Astrocyte of the cerebellum (primary cell): Measurements from ENCODE around the gene STAT4.

Source experiments
- DNase-seq: peaks from one replicate; pipeline ENCODE4 v3.0.0-alpha.2; 2011; ENCODE audit warnings: low read depth
- H3K4me3 ChIP-seq: 2 replicates; pipeline ENCODE4 v1.5.1; 2011; ENCODE audit warnings: mild to moderate bottlenecking, low read depth, low read length, moderate library complexity
- in situ Hi-C: cut with HindIII; loops from 2 replicates; pipeline ENCODE4 v1.10.0; 2017; ENCODE audit warnings: low sequenced_read_pairs
- TF ChIP-seq, protein P1 (sequence below): IDR thresholded peaks from 2 replicates; pipeline ENCODE4 v1.5.1; 2012; ENCODE audit warnings: low read length, low read depth, moderate library complexity, mild to moderate bottlenecking; ENCODE audit errors: missing control alignments

STAT4 gene

DNA sequence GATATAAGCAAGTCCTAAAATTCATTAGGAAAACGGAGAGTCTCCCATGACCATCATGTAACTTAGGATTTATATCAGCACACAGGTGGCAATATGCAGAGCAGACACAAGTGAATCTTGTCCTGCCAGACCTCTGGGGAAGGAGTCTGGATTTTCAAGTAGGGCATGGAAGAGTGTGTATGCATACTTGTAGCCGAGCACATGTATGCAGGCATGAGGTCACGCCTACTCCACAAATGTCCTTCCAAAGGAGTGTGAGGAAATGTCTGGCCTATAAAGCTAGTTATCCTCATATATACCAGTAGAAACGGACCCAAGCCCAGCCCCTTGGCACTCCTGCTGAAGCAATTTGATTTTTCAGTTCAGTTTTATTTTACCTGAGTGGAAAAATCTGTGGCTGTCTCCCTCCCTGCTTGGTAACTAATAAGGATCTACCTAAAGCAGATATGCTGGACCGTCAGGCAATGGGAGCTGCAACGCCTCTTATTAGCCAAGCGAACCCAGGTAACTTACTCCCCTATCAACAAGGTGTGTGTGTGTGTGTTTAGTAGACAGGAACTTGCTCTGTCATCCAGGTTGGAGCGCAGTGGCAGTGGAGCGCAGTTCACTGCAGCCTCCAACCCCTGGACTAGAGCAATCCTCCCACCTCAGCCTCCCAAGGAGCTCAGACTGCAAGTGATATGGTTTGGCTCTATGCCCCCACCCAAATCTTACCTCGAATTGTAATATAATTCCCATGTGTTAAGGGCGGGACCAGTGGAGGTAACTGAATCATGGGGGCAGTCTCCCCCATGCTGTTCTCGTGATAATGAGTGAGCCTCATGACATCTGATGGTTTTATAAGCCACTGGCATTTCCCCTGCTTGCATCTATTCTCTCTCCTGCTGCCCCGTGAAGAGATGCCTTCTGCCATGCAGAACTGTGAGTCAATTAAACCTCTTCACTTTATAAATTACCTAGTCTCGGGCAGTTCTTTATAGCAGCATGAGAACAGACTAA lies 139.6 kb downstream of the STAT4 start:
- DNase-seq: no peak
- in situ Hi-C loops: no loop called here
- H3K4me3 ChIP-seq: no peak overlapping the region
- TF ChIP-seq, protein P1, sequence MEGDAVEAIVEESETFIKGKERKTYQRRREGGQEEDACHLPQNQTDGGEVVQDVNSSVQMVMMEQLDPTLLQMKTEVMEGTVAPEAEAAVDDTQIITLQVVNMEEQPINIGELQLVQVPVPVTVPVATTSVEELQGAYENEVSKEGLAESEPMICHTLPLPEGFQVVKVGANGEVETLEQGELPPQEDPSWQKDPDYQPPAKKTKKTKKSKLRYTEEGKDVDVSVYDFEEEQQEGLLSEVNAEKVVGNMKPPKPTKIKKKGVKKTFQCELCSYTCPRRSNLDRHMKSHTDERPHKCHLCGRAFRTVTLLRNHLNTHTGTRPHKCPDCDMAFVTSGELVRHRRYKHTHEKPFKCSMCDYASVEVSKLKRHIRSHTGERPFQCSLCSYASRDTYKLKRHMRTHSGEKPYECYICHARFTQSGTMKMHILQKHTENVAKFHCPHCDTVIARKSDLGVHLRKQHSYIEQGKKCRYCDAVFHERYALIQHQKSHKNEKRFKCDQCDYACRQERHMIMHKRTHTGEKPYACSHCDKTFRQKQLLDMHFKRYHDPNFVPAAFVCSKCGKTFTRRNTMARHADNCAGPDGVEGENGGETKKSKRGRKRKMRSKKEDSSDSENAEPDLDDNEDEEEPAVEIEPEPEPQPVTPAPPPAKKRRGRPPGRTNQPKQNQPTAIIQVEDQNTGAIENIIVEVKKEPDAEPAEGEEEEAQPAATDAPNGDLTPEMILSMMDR: no peak

DNA sequence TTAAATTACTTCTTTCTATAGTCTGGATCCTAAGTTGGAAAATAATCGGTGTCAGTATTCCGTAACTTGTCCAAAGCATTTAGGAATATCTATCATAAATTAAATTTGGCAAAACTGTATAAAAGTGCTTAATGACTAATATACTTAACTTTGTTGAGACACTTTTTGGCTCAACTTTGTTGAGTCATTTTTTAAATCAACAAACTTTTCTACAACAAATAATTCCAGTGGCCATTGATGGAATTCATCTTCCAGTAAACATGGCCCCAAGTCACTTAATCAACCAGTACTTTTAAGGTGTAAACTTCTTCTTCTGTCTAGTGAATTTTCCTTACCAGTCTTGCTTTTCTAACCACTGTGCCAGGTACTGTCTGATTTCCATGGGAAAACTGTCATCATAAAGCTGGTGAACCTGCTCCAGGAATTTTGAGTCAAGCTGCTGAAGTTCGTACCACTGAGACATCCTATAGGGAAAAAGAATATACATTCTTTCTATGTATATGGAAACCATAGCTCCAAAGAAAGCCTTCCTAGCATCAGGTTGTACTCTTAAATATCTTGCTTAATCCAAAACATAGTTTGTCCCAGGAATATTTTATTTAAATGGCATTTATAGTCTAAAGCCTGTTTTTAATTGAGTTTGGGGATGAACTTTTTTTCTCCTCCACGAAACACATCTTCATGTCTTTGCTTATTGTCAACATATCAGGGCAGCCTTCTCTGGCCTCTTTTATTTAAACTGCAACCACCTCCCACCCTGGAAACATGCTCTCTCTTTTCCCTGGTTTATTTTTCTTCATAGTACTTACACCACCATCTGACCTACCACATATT lies 141.0 kb downstream of the STAT4 start:
- in situ Hi-C loops: no loop called here
- H3K4me3 ChIP-seq: no peak overlapping the region
- TF ChIP-seq, protein P1: no peak
- no peak for DNase-seq

DNA sequence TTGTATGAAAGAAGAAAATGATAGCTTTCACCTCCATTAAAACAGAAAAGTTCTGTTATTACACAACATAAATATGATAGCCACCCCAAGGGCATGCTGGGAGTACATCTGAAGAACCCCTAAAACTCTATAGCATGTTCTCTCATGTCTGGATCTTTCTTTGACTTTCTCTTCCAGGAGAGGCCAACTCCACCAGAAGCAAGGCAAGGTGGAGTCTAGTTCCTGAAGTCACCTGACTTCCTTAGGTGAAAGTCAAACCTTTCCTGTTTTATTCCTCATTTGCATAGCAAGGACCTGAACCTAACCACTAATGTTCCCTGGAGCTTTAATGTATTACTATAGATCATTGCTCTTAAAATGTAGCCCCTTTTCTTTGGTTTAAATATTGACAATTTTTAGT lies 142.5 kb downstream of the STAT4 start:
- in situ Hi-C loops: no loop called here
- TF ChIP-seq, protein P1: no peak
- DNase-seq: no peak
- no peak overlapping the region for H3K4me3 ChIP-seq

DNA sequence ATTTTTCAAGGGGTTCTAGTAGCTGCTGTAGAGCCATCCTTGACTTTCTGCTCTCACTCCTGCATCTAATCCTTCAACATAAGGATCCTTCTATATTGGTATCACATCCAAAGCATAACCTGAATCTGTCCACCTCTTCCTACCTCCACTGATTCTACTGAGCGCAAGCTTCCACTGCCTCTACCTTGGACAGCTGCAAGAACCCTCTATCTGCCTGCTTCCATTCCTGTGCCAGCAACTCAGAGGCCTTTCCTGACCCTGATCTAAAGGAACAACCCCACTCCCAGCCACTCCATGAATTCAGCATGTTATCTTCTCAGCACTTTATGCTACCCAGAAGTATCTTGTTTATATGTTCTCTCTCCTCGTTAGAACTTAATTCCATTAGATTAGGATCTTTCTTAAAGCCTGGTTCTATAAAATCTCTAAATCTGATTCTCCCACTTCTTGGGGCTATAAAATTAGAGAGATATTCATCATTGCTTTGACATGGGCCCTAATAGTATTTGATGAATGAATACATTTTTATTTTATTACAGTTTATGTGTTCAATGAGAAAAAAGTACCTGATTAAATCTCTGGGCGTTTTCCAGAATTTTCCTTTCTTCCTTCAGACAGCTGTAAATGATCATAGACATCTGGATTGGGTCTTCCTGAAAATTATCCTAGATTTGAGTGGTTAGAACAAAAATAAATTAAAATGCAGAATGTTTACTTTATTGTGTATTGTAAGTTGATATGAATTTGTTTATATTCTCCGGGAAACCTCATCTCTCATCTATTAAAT lies 143.6 kb downstream of the STAT4 start:
- no peak overlapping the region for H3K4me3 ChIP-seq
- TF ChIP-seq, protein P1: no peak
- no peak for DNase-seq
- in situ Hi-C loops: no loop called here

DNA sequence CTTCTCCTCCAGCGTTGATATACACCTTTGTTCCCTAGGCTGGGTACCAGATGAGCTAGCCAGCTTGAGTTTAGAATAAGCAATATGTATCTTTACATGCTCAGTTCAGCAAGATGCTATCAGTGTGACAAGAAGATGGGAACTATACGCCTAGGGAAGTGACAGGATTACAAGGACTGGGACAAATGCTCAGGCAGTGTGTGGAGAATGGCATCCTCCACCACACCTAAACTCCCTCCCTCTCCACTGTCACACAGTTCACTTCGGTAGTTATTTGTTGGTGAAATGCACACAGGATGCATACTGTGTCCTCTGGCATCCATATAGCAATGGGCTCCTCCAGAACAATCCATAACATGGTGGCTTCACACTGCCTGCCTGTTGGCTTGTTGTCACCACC lies 144.5 kb downstream of the STAT4 start:
- in situ Hi-C loops: no loop called here
- no peak for DNase-seq
- TF ChIP-seq, protein P1: no peak
- no peak overlapping the region for H3K4me3 ChIP-seq
